NCI-H345 treated with DMSO at 0.1 percent for 48 hours (cell line): ENCODE results near the gene SEC23IP.
"Not testable (repeated sequence)": the region's sequence is repeated elsewhere in the genome, so short reads cannot be mapped to it uniquely, and the experiment has no call there.

ENCODE experiments used
- DNase-seq: peaks from one replicate; lab custom pipeline; 2025; ENCODE audit not compliant: unreplicated experiment; lab: John Stamatoyannopoulos, UW

Gene SEC23IP

GRCh38 chr10:119883901-119884611, 8.5 kb upstream of the SEC23IP start:
- DNase-seq = not testable (repeated sequence)

DNA sequence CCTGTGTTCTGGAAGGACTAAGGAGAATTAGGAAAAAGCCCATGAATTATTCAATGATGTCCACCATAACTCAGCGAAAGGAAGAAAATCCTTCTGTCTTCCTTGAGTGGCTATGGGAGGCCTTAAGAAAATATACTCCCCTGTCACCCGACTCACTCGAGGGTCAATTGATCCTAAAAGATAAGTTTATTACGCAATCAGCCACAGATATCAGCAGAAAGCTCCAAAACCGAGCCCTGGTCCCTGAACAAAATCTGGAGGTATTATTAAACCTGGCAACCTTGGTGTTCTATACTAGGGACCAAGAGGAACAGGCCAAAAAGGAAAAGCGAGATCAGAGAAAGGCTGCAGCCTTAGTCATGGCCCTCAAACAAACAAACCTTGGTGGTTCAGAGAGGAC, 6.5 kb upstream of the SEC23IP start:
- not testable (repeated sequence) for DNase-seq

GRCh38 chr10:119888715-119889114, 3.8 kb upstream of the SEC23IP start:
- not testable (repeated sequence) for DNase-seq

GRCh38 chr10:119889201-119889600, 3.3 kb upstream of the SEC23IP start:
- not testable (repeated sequence) for DNase-seq

GRCh38 chr10:119890307-119890706, 2.2 kb upstream of the SEC23IP start:
- DNase-seq = not testable (repeated sequence)

DNA sequence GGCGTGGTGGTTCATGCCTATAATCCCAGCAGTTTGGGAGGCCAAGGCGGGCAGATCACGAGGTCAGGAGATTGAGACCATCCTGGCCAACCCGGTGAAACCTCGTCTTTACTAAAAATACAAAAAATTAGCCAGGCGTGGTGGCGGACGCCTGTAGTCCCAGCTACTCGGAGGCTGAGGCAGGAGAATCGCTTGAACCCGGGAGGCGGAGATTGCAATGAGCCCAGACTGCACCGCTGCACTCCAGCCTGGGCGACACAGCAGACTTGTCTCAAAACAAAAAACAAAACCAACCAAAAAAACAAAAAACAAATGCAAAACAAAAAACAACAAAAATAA, 712 bp upstream of the SEC23IP start:
- DNase-seq = not testable (repeated sequence)

- no peak for DNase-seq
These were observed 544 bp downstream of the SEC23IP start for GRCh38 chr10:119893074-119893473.

DNA sequence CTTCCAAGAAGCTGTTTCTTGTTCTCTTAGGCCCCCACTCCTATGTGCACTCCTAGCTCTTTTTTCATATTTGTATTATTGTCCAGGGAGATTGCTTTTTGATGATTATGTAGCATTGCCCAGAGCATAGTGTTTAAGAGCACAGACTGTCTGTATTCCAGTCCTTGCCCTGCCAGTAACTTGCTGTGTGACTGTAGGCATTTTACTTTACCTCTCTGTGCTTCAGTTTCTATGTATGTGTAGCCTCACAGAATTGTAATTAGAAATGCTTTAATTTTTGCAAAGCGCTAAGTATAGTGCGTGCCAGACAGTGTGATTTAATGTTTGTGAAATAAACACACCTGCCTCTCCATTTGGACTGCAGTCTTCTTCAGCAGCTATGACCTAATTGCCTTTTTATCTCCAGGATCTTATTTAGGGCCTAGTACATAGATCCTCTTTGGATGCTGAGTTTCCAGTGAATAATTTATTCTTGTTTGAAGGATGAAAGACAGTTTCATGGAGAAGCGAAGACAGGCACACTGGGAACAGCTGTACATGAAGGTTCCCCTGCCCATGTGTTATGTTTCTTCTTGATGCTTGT, 1.4 kb downstream of the SEC23IP start:
- no peak for DNase-seq

- no peak for DNase-seq
These were observed 3.6 kb downstream of the SEC23IP start for GRCh38 chr10:119896061-119896655.

DNA sequence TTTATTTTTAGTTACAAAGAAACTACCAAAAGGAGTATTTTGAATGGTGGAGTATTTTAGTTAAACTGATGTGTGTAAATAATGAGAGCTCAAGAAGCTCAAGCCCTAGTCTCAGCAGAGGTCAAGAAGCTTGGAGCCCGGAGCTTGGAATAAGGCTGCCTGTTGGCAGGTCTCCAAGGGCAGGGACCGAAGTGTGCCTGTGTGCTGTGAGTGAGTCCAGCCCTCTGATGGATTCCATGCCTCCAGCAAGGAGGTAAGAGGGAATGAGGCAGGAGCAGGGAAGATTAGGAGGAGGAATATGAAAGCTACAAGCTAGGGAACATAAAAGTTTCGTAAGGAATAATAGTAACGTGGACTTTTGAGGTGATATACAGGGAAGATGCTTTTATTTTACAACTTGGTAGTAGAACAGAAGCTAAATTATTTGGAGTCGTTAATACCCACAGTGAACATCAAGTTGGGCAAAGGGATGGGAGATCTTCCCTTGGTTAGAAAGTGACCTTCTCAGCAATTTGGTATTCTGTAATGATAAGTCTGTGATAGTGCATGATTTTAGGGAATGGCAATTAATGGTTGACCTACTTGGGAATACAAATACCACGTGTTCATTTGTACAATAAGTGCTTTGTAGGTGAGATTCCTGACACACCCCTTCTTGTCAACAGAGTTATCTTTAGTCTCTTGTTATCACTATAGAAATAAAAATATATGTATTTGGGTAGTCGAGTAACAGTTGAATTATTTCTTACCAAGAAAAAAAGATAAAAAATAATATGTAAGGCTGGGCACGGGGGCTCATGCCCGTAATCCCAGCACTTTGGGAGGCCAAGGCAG, 4.6 kb downstream of the SEC23IP start:
- DNase-seq = no peak

GRCh38 chr10:119898577-119898976, 6.0 kb downstream of the SEC23IP start:
- DNase-seq = no peak

GRCh38 chr10:119903946-119904666, 11.6 kb downstream of the SEC23IP start:
- DNase-seq = no peak

DNA sequence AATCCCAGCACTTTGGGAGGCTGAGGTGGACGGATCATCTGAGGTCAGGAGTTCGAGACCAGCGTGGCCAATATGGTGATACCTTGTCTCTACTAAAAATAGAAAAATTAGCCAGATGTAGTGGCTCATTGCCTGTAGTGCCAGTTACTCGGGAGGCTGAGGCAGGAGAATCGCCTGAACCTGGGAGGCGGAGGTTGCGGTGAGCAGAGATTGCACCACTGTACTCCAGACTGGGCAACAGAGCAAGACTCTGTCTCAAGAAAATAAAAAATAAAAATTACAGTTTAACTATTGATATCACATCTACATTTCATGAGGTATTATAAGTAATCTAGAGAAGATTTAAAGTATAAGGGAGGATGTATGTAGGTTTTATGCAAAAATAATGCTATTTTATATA, 15.2 kb downstream of the SEC23IP start:
- not testable (repeated sequence) for DNase-seq

DNA sequence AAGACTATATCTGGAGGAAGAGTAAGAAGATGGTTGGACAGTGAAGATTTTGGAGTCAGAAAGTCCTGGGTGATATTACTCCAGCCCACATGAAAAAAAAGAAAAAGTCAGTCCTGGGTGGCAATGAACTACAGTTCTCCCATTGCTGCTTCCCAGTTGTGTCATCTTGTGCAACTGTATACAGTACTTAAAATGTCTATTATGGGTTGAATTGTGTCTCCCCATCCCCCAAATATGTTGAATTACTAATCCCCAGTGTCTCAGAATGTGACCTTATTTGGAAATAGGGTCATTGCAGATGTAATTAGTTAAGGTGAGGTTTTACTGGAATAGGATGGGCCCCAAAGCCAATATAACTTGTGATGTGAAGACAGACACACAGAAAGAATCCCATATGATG, 15.6 kb downstream of the SEC23IP start:
- DNase-seq = no peak

DNA sequence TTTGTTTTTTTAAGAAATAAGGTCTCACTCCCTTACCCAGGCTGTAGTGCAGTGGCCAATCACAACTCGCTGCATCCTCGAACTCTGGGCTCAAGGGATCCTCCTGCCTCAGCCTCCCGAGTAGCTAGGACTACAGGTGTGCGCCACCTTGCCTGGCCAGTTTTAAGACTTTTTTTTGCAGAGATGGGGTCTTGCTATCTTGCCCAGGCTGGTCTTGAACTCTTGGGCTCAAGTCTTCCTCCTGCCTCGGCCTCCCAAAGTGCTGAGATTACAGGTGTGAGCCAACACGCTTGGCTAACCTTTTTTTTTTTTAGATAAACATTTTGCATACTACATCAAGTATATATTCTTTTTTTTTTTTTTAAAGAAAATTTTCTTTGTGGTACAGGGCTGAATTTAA, 18.2 kb downstream of the SEC23IP start:
- no peak for DNase-seq

DNA sequence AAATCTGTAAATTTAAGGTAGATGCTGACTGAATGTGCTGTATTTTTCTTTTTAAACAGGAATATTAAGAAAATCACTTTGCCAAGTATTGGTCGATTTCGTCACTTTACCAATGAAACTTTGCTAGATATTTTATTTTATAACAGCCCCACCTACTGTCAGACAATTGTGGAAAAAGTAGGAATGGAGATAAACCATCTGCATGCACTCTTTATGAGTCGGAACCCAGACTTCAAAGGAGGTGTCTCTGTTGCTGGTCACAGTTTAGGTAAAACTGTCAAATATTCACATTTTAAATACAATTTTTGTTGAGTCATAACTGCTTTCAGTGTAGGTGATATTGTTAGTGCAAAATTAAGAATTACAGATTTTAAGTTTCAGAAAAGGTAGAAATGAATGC, 25.2 kb downstream of the SEC23IP start:
- no peak for DNase-seq

DNA sequence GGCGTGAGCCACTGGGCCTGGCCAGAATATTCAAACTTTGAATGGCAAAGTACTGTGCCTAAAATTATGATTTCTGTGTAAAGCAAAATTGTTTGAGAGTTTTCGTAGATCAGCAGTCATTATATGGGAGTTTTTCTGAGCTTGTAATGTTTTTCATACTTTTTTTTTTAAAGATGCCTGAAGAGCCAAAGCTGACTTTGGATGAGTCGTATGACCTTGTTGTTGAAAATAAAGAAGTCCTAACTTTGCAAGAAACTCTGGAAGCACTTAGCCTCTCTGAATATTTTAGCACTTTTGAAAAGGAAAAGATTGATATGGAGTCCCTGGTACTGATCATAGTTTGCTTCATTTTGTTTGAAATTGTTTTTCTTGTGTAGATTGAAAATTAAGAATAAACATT, 26.7 kb downstream of the SEC23IP start:
- no peak for DNase-seq

DNA sequence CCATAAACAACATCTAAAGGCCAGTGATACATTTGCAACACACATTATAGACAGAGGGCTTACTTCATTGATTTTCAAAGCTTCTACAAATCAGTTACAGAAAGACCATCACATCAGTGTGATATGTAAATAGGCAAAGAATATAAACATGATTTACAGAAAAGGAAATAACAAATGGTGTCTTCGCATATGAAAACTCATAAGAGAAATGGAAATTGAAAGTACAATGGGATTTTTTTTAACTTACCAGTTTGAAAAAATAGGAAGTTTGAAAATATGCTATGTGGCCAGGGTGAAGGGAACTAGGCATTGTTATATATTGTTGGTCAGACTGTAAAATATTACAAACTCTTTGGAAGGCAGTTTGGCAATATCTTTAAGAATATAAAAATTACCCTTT, 27.3 kb downstream of the SEC23IP start:
- DNase-seq = no peak

DNA sequence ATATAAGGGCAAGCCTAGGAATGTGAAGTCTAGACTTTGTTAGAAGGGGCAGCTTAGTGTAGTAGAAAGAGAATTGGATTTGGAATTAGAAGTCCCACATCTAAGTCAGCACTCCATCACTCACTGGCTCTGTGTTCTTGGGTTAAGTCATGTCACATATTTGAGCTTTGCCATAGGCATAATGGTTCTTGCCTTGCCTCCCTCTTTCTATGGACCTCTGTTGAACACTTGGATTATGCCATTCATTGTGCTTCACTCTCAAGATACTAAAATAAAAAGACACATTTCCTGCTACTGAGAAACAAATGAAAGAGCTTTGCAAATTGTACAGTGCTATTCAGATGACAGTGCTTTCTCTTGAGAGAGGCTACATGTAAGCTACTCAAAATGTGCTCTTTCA, 35.9 kb downstream of the SEC23IP start:
- no peak for DNase-seq

GRCh38 chr10:119931871-119932270, 39.3 kb downstream of the SEC23IP start:
- no peak for DNase-seq

DNA sequence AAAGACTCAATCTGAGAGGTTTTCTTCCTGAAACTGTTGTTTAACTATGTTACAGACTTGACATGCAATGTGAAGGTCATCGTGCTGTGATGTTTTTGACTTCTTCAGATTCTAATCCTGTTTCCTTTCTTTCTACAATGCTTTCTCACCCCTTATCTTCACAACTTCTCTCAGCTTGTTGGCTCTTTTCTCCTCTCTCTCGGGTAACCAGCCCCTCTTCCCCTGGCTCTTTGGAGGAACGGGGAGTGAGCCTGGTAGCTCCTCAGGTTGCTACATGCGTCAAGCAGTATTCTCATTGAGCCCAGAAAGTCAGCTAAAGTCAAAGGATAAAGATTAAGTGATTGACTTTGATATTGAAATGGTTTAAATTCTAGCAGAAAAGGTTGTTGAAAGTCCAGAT, 40.1 kb downstream of the SEC23IP start:
- no peak for DNase-seq
